Measurements from ENCODE around the gene PSME3IP1. TPM values are rescaled to one million over a fixed set of nuclear protein-coding genes. Genes with fewer than 3 reads are reported as not detected.

Gene PSME3IP1
- total RNA-seq, 2 experiments from 2014 or later = 118 to 124 TPM

- ATAC-seq = no peak
- CTCF ChIA-PET = interaction anchor here (0.8 kb wide), 1 partner anchor 10 kb away, joined by 3 read pairs; the partner anchor contains the start of genes PSME3IP1 and RSPRY1
- H3K27me3 Mint-ChIP-seq = no peaks in the 10 kb centered on the region
- H3K4me3 Mint-ChIP-seq = no peak overlapping the region
- H3K9me3 Mint-ChIP-seq (ENCODE audit: low read depth) = no peaks in the 10 kb centered on the region
- peaks cover 15% of the 10 kb centered on the region for H3K36me3 Mint-ChIP-seq
- no peak overlapping the region for H3K27ac Mint-ChIP-seq
- DNase-seq = no peak
- no peaks in the 10 kb centered on the region for H3K4me1 Mint-ChIP-seq
Observed at GRCh38 chr16:57175896-57176295, 9.9 kb downstream of the PSME3IP1 start.

DNA sequence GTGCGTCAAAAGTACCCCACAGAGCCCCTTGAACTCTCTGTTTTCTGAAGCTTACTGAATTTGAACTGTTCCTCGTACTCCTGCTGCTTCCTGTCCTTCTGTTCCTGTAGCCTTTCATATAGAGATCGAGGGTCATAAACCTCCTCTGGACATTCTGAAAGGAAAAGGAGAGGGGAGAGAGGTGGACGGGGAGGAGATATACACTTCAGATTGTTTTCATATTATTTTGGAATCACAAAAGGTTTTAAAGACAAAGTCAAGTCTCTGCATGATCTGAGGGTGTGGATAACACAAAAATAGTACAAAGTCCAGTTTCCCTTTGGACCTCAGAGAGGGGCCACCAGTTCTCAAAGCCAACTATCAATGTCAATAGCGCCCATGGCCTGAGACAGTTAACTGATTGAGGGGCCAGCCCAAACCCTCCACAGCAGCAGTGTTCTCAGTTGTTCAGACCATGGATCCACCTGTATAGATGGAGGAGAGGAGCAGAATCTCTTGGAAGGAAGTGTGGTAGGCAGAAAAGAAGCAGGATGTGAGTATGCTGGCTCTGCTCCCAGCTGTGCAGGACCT lies 13.0 kb downstream of the PSME3IP1 start:
- Mint-ChIP-seq H3K9me3 (ENCODE audit: low read depth) (no peaks in the 10 kb centered on the region), H3K4me1 (peaks cover 4% of the 10 kb centered on the region), H3K27me3 (no peaks in the 10 kb centered on the region), H3K36me3 (peaks cover 23% of the 10 kb centered on the region), H3K4me3 (no peak overlapping the region), H3K27ac (no peak overlapping the region)
- no peak for DNase-seq
- CTCF ChIA-PET = no interaction called here
- ATAC-seq = no peak

DNA sequence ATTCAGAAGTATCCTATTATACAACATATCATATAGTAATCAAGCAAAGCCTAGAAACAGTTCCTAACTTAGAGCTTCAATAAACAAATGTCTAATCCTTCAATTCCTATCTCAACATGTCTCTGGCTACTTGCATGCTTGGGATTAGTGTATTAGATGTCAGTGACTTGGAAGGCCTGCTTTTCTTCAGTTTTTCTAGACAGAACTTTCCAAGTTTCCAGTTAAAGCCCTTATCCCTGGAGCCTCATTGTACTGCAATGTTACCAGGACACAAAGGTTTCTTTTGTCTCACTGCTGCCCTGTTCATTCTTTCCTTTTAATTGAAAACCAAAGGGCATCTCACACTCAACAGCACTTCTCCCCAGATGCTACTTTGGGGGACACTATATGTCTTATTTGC lies 16.5 kb downstream of the PSME3IP1 start:
- DNase-seq = no peak
- Mint-ChIP-seq H3K36me3 (peaks cover 33% of the 10 kb centered on the region), H3K4me3 (no peak overlapping the region), H3K9me3 (ENCODE audit: low read depth) (no peaks in the 10 kb centered on the region), H3K27ac (no peak overlapping the region), H3K27me3 (no peaks in the 10 kb centered on the region), H3K4me1 (peaks cover 4% of the 10 kb centered on the region)
- CTCF ChIA-PET = interaction anchor here (1.1 to 2.6 kb wide), 2 partner anchors 77 to 85 kb away, joined by 3 to 15 read pairs; partner anchors contain the start of gene CPNE2
- ATAC-seq = no peak

DNA sequence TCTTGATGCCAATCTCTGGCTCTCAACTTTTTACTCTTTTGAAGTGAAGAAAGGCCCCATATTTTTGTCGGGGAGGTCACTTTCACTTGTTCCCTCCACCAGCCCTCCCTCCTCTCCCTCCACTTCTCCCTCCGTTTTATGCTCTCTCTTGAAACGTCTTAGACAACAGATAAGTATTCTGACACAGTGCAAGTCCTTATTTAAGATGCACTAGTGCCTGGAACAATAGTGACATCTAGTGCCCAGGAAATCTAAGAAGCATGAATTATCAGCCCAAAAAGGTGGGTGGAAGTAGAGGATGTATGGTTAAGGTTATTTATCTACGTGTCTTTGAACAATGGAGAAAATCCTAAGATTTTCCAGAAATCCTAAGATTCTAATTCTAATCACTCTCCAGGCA lies 17.9 kb downstream of the PSME3IP1 start:
- H3K27ac Mint-ChIP-seq = no peak overlapping the region
- H3K9me3 Mint-ChIP-seq (ENCODE audit: low read depth) = no peaks in the 10 kb centered on the region
- H3K36me3 Mint-ChIP-seq = peaks cover 40% of the 10 kb centered on the region
- H3K27me3 Mint-ChIP-seq = no peaks in the 10 kb centered on the region
- peaks cover 4% of the 10 kb centered on the region for H3K4me1 Mint-ChIP-seq
- ATAC-seq (peak; percentile 78), DNase-seq (no peak)
- H3K4me3 Mint-ChIP-seq = no peak overlapping the region
- CTCF ChIA-PET = interaction anchor here (0.7 to 2.2 kb wide), 6 partner anchors 16 to 84 kb away, joined by 3 to 12 read pairs (median 4); partner anchors contain the start of gene CPNE2

DNA sequence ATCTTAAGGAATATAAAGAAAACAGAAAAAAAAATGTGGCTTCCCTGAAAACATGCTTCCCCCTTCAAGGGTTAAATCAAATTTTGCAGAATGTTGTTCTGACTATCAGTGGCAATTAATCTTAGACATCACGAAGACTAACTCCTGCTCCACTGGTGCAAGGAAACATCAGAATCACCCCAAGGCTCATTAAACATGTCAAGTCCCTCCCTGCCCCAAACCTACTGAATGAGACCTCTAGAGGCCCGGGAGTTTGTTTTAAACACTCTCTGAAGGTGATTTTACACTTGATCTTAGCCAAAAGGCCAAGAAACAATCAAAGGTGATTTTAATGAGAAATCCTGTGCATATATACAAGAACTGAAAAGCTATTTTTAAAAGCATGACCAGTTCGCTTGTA lies 18.3 kb downstream of the PSME3IP1 start:
- no peak for ATAC-seq
- H3K27me3 Mint-ChIP-seq = no peaks in the 10 kb centered on the region
- CTCF ChIA-PET = interaction anchor here (0.7 to 2.2 kb wide), 6 partner anchors 16 to 84 kb away, joined by 3 to 12 read pairs (median 4); partner anchors contain the start of gene CPNE2
- no peaks in the 10 kb centered on the region for H3K9me3 Mint-ChIP-seq (ENCODE audit: low read depth)
- DNase-seq = no peak
- peaks cover 4% of the 10 kb centered on the region for H3K4me1 Mint-ChIP-seq
- no peak overlapping the region for H3K4me3 Mint-ChIP-seq
- H3K36me3 Mint-ChIP-seq = peaks cover 40% of the 10 kb centered on the region
- no peak overlapping the region for H3K27ac Mint-ChIP-seq

GRCh38 chr16:57166951-57167350 lies 18.9 kb downstream of the PSME3IP1 start:
- CTCF ChIA-PET = interaction anchor here (1.2 to 2.2 kb wide), 3 partner anchors 15 to 83 kb away, joined by 3 to 12 read pairs (median 12); partner anchors contain the start of gene CPNE2
- H3K9me3 Mint-ChIP-seq (ENCODE audit: low read depth) = no peaks in the 10 kb centered on the region
- H3K4me3 Mint-ChIP-seq = no peak overlapping the region
- H3K36me3 Mint-ChIP-seq = peaks cover 39% of the 10 kb centered on the region
- H3K27ac Mint-ChIP-seq = no peak overlapping the region
- no peak for DNase-seq
- peaks cover 4% of the 10 kb centered on the region for H3K4me1 Mint-ChIP-seq
- H3K27me3 Mint-ChIP-seq = no peaks in the 10 kb centered on the region
- ATAC-seq = no peak

- H3K27me3 Mint-ChIP-seq = no peaks in the 10 kb centered on the region
- H3K9me3 Mint-ChIP-seq (ENCODE audit: low read depth) = no peaks in the 10 kb centered on the region
- H3K27ac Mint-ChIP-seq = no peak overlapping the region
- no peak for DNase-seq
- CTCF ChIA-PET = interaction anchor here (1.2 to 2.2 kb wide), 3 partner anchors 14 to 83 kb away, joined by 3 to 12 read pairs (median 12); partner anchors contain the start of gene CPNE2
- no peak overlapping the region for H3K4me3 Mint-ChIP-seq
- H3K36me3 Mint-ChIP-seq = peaks cover 36% of the 10 kb centered on the region
- no peak for ATAC-seq
- peaks cover 4% of the 10 kb centered on the region for H3K4me1 Mint-ChIP-seq
Observed at GRCh38 chr16:57166451-57166850, 19.4 kb downstream of the PSME3IP1 start.

DNA sequence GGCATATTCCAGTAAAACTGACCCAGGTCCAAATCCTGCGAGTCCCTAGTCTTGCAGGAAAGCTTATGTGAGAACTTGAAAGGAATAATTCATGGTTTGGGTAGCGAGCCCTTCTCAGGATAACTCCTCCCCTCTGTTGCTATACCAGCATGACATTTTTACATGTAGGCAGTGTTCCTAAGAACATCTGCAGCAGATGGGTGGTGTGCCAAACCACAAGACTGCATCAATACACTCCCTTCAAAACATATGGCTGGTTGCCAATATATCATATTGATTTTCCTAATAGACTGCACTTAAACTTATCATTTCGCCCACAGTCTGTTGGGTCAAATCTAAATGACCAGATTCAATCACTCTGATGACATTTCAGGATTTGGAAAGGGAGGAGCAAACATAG lies 19.9 kb downstream of the PSME3IP1 start:
- no peak overlapping the region for H3K4me3 Mint-ChIP-seq
- peaks cover 4% of the 10 kb centered on the region for H3K4me1 Mint-ChIP-seq
- DNase-seq (no peak), ATAC-seq (no peak)
- peaks cover 33% of the 10 kb centered on the region for H3K36me3 Mint-ChIP-seq
- H3K9me3 Mint-ChIP-seq (ENCODE audit: low read depth) = no peaks in the 10 kb centered on the region
- no peak overlapping the region for H3K27ac Mint-ChIP-seq
- CTCF ChIA-PET = interaction anchor here (1.2 to 2.7 kb wide), 3 partner anchors 14 to 81 kb away, joined by 3 to 15 read pairs (median 12); partner anchors contain the start of gene CPNE2
- H3K27me3 Mint-ChIP-seq = no peaks in the 10 kb centered on the region

DNA sequence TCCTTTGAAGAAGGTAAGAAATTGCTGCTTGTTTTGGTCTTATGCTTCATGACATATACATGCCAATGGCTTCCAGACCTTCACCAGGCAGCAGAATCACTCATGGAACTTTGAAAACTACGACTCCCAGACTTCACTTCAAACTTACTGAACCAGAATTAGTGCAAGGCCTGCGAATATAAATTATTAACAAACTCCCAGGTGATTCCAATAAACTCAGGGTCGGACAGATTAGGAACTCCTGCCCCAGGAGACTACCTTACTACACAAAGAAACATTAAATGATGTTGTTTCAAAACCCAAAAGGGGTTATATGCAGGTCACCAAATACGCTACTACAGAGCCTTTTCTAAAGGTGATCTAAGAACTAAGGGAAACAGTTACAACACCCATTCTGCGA lies 20.4 kb downstream of the PSME3IP1 start:
- no peak for DNase-seq
- H3K27ac Mint-ChIP-seq = no peak overlapping the region
- CTCF ChIA-PET = interaction anchor here (1.0 to 2.7 kb wide), 3 partner anchors 21 to 214 kb away, joined by 3 to 15 read pairs (median 3); no protein-coding TSS in a partner anchor

DNA sequence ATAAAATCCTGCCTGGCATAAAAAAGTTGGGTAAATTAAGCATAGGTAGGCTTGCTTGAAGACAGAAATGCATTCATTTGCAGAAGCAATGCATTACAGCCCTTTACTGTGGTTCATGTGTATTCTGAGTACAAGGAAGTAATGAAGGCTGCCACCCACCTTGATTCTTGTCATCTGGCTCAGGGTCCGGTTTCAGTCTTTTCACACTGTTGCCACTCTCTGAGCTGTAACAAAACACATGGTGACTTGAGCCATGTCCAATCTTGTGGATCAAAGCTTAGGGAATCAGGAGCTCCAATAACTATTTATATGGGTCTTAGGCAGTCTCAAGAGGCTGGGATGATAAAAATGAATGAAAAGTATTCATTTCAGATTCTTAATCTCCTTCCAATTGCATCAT lies 22.0 kb downstream of the PSME3IP1 start:
- H3K27me3 Mint-ChIP-seq = no peaks in the 10 kb centered on the region
- no peaks in the 10 kb centered on the region for H3K9me3 Mint-ChIP-seq (ENCODE audit: low read depth)
- H3K27ac Mint-ChIP-seq = no peak overlapping the region
- H3K36me3 Mint-ChIP-seq = peaks cover 38% of the 10 kb centered on the region
- CTCF ChIA-PET = interaction anchor here (1.8 to 2.7 kb wide), 2 partner anchors 70 to 79 kb away, joined by 4 to 15 read pairs; no protein-coding TSS in a partner anchor
- no peak overlapping the region for H3K4me3 Mint-ChIP-seq
- ATAC-seq (no peak), DNase-seq (peak; percentile 22)
- H3K4me1 Mint-ChIP-seq = peaks cover 9% of the 10 kb centered on the region

More for the DNA sequence above, 20.4 kb downstream of the PSME3IP1 start:
- no peaks in the 10 kb centered on the region for H3K9me3 Mint-ChIP-seq (ENCODE audit: low read depth)
- H3K27me3 Mint-ChIP-seq = no peaks in the 10 kb centered on the region
- ATAC-seq = no peak
- H3K4me3 Mint-ChIP-seq = no peak overlapping the region
- H3K4me1 Mint-ChIP-seq = peaks cover 7% of the 10 kb centered on the region
- H3K36me3 Mint-ChIP-seq = peaks cover 33% of the 10 kb centered on the region

- H3K9me3 Mint-ChIP-seq (ENCODE audit: low read depth) = no peaks in the 10 kb centered on the region
- H3K36me3 Mint-ChIP-seq = peaks cover 41% of the 10 kb centered on the region
- peaks cover 5% of the 10 kb centered on the region for H3K4me1 Mint-ChIP-seq
Observed at GRCh38 chr16:57159447-57159846, 26.4 kb downstream of the PSME3IP1 start.

GRCh38 chr16:57157533-57157932 lies 28.3 kb downstream of the PSME3IP1 start:
- no peak for ATAC-seq
- Mint-ChIP-seq H3K27me3 (no peaks in the 10 kb centered on the region), H3K4me3 (no peak overlapping the region), H3K36me3 (peaks cover 42% of the 10 kb centered on the region), H3K27ac (no peak overlapping the region), H3K9me3 (ENCODE audit: low read depth) (no peaks in the 10 kb centered on the region), H3K4me1 (peaks cover 5% of the 10 kb centered on the region)
- no peak for DNase-seq
- CTCF ChIA-PET = interaction anchor here (0.9 kb wide), 1 partner anchor 62 kb away, joined by 3 read pairs; no protein-coding TSS in a partner anchor

More at GRCh38 chr16:57159447-57159846, 26.4 kb downstream of the PSME3IP1 start:
- no peaks in the 10 kb centered on the region for H3K27me3 Mint-ChIP-seq
- no peak overlapping the region for H3K27ac Mint-ChIP-seq
- ATAC-seq = no peak
- peak; percentile 26 for DNase-seq
- no peak overlapping the region for H3K4me3 Mint-ChIP-seq
- CTCF ChIA-PET = interaction anchor here (1.0 to 2.3 kb wide), 3 partner anchors 66 to 140 kb away, joined by 3 to 5 read pairs (median 4); no protein-coding TSS in a partner anchor

DNA sequence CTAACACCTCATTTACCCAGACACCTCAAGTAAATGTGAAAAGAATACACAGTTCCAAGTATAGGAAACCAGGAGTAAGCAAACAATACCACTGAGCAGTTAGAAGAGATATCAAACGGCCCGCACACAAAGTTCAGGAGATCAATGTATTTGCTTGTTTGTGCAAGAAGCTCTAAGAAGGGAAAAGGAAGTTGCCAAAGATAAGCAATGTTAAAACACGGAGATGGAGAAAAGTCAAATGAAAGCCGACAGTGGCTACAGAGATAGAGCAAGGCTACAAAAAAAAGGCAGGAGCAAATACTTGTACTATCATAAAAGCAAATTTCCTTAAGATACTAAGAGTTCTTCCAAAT lies 29.5 kb downstream of the PSME3IP1 start:
- ATAC-seq (no peak), DNase-seq (no peak)
- Mint-ChIP-seq H3K27me3 (no peaks in the 10 kb centered on the region), H3K27ac (no peak overlapping the region), H3K4me3 (no peak overlapping the region), H3K36me3 (peaks cover 45% of the 10 kb centered on the region), H3K4me1 (peaks cover 5% of the 10 kb centered on the region), H3K9me3 (ENCODE audit: low read depth) (no peaks in the 10 kb centered on the region)
- CTCF ChIA-PET = interaction anchor here (0.7 kb wide), 1 partner anchor 595 kb away, joined by 3 read pairs; no protein-coding TSS in a partner anchor
